ENCODE measurements around the gene ALDH1B1.

GRCh38 chr9:38345851-38346755, 46.4 kb upstream of the ALDH1B1 start:
- TF ChIP-seq CTCF (IDR thresholded peaks at IDR 0.05) (no peak), POLR2A (IDR thresholded peaks at IDR 0.05) (no peak), POLR2AphosphoS5 (IDR thresholded peaks at IDR 0.05) (no peak)
